GM21529 (cell line): ENCODE results near the gene MYO5B.
"Not testable (repeated sequence)": the region's sequence is repeated elsewhere in the genome, so short reads cannot be mapped to it uniquely, and the experiment has no call there.

Experiments used
- ATAC-seq: cut with Tn5 transposase; IDR thresholded peaks from one replicate; pipeline ENCODE4 v1.9.1; 2021; ENCODE audit not compliant: unreplicated experiment

The MYO5B gene

GRCh38 chr18:49894517-49895226, 300.3 kb downstream of the MYO5B start:
- ATAC-seq, result no peak

- no peak for ATAC-seq
Measured at GRCh38 chr18:49893036-49893435, 301.9 kb downstream of the MYO5B start.

- no peak for ATAC-seq
Measured at GRCh38 chr18:49892148-49892924, 302.6 kb downstream of the MYO5B start.

- no peak for ATAC-seq
Measured at GRCh38 chr18:49890041-49890440, 304.9 kb downstream of the MYO5B start.

- ATAC-seq, result not testable (repeated sequence)
Measured at GRCh38 chr18:49889552-49889951, 305.4 kb downstream of the MYO5B start.

GRCh38 chr18:49886891-49887764, 307.8 kb downstream of the MYO5B start:
- no peak for ATAC-seq

- ATAC-seq, result no peak
Measured at GRCh38 chr18:49884959-49885358, 310.0 kb downstream of the MYO5B start.

- no peak for ATAC-seq
Measured at GRCh38 chr18:49884465-49884864, 310.5 kb downstream of the MYO5B start.

- no peak for ATAC-seq
Measured at GRCh38 chr18:49880661-49881060, 314.3 kb downstream of the MYO5B start.

- ATAC-seq, result no peak
Measured at GRCh38 chr18:49879271-49879580, 315.7 kb downstream of the MYO5B start.

- no peak for ATAC-seq
Measured at GRCh38 chr18:49878567-49879270, 316.2 kb downstream of the MYO5B start.

GRCh38 chr18:49878015-49878414, 316.9 kb downstream of the MYO5B start:
- ATAC-seq, result no peak

GRCh38 chr18:49876536-49876935, 318.4 kb downstream of the MYO5B start:
- no peak for ATAC-seq

- ATAC-seq, result no peak
Measured at GRCh38 chr18:49875783-49876182, 319.2 kb downstream of the MYO5B start.

- ATAC-seq, result no peak
Measured at GRCh38 chr18:49875155-49875554, 319.8 kb downstream of the MYO5B start.

GRCh38 chr18:49874238-49874637, 320.7 kb downstream of the MYO5B start:
- ATAC-seq, result peak; percentile 67

GRCh38 chr18:49869354-49869753, 325.6 kb downstream of the MYO5B start:
- no peak for ATAC-seq

GRCh38 chr18:49866680-49867079, 328.3 kb downstream of the MYO5B start:
- no peak for ATAC-seq

- ATAC-seq, result no peak
Measured at GRCh38 chr18:49865401-49865800, 329.5 kb downstream of the MYO5B start.

GRCh38 chr18:49863769-49864621, 331.0 kb downstream of the MYO5B start:
- ATAC-seq, result no peak
